GM18508 (cell line): ENCODE results near the gene UBE2D3.
A peak's percentile ranks its signal among the peaks of the same experiment; 100 is the strongest.
"Not testable (repeated sequence)": the region's sequence is repeated elsewhere in the genome, so short reads cannot be mapped to it uniquely, and the experiment has no call there.

ENCODE experiments used
- ATAC-seq: cut with Tn5 transposase; IDR thresholded peaks from one replicate; pipeline ENCODE4 v1.9.1; 2021; ENCODE audit warnings: moderate number of reproducible peaks; ENCODE audit not compliant: insufficient read depth, unreplicated experiment

The UBE2D3 gene

DNA sequence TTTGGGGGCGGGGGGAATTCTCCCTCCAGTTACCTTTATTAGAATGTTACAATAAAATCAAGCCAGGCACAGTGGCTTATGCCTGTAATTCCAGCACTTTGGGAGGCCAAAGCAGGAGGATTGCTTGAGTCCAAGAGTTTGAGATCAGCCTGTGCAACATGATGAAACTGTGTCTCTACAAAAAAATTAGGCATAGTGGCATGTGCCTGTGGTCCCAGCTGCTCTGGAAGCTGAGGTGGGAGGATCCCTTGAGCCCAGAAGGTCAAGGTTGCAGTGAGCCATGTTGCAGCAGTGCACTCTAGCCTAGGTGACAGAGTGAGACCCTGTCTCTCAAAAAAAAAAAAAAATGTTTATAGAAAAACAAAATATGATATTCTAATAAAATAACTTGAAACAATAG is 5.3 kb upstream of the UBE2D3 start:
- no peak for ATAC-seq

DNA sequence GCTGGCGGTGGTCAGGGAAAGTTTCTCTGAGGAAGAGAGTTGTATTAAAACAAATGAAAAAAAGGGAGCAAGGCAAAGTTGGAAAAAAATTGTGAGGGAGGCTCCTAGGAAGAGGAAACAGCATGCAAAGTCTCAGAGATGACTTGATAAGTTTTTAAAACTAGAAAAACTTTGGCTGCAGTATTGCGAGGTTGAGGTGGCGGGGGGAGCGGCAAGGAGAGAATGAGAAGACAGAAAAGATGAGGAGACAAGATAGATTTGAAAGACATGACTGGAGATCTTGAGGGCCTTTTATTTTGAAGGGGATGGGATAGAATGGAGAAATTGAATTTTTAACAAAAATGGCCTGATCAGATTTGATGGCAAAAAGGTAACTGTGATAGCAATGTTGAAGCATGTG is 4.8 kb upstream of the UBE2D3 start:
- ATAC-seq = no peak

DNA sequence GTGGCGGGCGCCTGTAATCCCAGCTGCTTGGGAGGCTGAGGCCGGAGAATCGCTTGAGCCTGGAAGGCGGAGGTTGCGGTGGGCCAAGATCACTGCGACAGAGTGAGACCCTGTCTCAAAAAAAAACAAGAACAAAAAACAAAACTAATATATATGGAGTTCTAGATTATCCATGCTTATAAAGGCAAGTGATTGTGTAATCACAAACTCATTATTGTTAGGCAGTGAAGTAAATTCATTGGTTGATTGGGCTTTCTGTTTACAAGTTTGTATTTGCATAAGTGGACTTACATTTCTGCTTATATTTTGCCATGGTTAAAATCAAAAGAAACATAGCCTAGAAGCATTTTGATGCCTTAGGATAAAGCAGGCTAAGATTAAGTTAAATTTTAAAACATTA is 2.5 kb upstream of the UBE2D3 start:
- no peak for ATAC-seq

DNA sequence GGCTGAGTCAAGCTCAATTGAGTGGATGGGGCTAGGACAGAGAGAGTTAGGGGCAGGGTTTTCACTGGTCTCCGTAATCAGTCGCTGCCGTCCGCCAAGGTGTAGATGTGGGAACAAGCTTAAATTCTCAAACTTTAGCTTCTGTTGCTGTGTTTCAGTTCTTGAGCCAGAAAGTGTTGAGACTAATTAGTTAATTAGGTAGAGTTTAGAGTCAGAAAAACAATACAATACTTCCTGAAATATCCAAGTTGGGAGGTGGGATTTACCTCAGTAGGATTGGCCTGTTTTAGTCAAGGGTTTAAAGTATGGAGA is 1.1 kb upstream of the UBE2D3 start:
- ATAC-seq = no peak

DNA sequence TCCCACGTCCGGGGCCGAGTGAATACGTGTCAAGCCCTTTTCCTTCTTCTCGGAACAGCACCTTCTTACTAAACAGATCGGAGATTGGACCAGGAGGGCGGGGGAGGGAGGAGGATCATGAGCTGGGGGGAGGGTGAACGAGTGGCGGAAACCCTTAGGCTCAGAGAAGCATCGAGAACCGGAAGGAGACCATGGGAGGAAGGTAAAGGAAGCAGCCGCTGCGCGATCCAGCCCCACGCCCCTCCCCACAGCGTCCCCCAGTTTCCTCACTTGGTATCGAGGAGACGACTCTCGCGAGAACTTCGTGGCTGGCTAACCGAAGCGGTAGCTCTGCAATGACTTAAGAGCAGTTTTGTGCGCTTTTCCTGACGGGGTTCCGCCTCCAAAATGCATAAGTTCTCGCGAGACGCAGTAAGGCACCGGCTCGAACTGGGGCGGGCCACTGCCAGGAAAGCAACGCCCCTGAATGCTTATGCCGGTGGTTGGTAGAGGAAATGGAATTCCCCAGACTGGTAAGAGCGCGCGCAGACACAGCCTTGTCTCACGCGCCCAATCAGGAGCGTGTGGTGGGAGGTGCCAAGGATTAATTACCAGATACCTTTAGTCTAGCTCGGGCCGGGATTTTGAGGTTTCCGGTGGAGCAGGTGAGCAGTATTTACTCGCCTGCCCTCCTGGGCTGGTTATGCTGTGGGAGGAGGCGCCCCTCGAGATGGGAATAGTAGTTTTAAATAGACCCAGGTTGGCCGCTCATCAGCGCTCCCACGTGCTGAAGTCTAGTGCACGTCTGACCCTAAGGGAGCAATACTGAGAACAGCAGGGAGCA is 534 bp upstream of the UBE2D3 start:
- peak; percentile 84 for ATAC-seq

DNA sequence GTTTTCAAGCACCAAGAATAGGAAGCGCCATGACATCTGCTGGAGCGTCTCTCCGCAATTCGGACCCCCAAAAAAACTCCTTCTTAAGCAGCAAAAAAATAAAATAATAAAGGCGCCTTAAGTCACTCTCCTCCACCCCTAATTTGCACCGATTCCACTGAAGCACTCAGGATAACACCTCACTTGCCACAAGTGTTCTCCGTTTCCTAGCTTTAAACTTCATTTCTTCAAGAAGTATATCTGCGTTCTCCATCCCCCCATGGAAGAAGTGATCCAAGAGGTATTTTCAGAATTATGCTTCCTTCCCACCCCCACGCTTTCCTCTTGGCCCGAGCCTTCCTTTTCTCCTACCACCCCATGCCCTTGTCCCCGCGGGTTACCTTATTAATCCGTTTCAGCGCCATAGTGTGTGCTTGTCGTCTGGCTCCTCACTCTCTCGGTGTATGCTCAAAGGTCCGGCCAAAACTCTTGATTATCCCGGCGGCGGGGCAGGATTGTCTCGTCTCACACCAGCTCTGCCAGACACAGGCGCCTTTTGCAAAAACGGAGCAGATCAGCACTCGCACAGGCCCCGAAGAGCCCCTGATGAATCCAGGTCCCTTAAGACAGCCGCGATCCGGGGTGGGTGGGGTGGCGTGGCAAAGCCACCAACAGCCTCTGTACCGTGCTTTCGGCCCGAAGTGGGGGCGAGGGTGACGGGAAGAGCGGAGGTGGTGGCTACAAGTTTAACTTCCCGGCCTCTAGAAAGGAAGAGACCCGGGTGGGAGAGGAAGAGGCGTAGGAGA is 1.1 kb downstream of the UBE2D3 start:
- ATAC-seq = no peak

DNA sequence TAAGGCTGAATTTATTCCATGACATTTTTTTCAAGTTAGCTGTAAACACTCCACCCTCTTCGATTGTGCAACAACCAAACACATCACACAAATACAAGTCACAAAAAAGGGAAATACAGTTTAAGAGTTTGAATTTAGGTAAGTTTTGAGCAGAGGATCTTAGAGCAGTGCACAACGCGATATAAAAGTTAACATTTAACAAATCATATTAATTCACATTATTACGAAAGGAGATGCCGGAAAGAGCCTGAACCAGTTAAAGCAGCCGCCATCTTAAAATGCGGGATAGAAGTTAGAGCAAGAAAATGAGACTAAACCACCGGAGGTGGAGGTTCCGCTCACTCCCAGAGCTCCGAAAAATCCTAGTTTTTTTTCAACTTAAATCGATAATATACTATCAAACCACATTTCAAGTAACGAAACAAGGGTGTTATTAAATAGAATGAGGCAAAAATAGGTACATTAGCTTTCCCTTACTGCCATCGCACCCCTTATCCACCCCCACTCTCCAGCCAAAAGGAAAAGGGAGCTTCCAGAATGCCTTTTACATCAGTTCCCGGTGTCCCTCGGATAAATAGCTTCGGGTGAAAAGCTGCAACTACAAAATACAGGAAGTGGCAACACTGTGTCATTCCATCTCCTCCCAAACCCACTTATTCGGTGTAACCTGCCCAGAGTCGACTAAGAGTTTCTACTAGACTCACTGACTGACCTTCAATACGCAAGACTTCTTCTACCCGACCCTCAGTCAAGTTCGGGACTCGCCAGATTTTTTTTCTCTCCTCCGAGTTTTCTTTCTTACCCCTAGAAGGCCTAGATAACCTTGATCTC is 1.9 kb downstream of the UBE2D3 start:
- ATAC-seq = no peak

DNA sequence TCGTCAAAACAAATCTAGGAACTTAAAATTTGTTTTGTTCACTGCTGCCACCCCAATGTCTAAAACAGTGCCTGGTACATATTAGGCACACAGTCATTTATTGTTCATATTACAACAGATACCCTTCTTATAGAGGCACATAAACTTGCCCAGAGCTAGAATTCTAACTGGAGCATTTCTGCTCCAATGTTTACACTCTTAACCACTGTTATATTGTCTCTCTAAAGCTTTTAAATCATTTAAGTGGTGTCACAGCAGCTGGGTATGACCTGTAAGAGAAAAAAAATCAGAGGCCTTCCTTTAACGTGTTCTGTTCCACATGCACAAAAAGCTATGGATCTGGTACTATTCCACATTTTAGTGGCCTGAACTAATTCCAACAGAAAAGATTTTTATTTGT is 3.0 kb downstream of the UBE2D3 start:
- ATAC-seq = no peak

DNA sequence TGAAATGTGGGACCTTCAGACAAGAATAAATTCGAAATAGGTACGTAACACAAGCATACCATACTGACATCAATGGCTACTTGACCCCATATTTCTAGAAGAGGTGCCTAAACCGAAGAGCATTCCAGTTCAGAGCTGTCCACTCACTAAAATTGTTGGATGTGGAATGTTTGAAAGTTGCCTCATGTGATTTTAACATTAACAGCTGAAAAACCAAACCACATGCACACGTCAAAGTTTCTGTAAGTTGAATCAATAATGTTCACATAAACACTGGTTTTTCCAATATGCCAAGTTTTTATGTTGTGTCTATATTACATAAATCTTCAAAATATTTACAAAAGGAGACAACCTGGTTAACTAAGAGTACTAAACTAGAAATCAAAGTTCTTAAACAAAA is 3.5 kb downstream of the UBE2D3 start:
- ATAC-seq = no peak

DNA sequence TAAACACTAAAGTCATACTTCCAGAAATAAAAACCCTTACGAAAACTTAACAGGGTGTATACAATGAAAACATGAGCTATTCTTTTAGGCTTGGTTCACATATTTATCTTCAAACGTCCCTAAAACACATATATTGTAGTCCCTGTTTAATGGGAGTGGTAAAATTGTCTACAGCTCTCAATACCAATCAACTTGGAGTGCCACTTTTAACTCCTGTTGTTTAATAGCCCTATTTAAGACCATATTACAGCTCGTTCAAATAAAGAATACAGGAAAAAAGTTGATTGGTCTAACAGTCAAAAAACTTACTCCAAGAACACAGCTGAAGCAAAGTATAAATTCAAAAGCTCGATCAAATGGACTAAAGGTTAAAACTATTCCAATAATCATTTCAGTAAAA is 3.9 kb downstream of the UBE2D3 start:
- no peak for ATAC-seq

DNA sequence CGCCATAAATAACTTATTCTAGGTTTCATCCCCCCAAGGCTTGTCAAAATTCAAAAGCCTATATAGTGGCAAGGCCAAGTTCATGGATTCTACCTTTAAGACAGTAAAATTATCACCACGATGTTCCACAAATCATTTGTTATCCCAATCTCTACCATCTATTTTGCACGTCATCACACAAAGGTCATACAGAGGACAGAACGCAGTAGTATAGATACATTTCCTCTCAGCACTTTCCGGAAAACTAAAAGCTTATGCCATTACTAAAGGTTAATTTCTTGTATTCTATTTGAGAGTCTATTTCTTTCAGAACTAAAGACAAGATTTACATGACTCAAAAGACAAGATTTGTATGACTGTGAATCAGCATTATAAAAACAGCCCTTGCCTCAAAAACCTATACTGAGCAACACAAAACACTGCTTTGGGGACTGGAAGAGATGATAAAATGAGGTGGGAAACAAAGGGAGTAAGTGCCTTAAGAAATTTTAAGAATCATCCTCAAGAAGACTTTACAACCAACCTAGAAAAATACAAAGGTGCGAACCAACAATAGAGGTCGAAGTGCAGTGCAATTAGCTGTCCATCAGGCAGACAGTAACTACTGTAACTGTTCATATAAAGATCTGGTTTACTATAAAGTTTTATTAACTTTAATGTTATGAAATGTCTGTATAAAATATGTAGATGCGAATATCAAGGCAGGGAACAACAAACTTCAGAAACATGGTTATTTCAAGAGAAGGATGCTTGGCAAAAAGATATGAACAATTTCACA is 7.6 kb downstream of the UBE2D3 start:
- ATAC-seq = no peak

DNA sequence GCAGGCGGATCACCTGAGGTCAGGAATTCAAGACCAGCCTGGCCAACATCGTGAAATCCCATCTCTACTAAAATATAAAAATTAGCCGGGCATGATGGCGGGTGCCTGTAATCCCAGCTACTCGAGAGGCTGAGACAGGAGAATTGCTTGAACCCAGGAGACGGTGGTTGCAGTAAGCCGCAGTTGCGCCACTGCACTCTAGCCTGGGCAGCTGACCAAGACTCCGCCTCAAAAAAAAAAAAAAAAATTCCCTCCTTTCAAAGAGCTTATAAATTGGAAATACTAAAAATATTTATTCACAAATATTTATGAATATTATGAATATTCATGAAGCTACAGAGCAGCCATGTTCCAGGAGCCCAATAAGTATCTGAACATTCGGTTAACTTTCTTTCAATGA is 8.3 kb downstream of the UBE2D3 start:
- not testable (repeated sequence) for ATAC-seq

DNA sequence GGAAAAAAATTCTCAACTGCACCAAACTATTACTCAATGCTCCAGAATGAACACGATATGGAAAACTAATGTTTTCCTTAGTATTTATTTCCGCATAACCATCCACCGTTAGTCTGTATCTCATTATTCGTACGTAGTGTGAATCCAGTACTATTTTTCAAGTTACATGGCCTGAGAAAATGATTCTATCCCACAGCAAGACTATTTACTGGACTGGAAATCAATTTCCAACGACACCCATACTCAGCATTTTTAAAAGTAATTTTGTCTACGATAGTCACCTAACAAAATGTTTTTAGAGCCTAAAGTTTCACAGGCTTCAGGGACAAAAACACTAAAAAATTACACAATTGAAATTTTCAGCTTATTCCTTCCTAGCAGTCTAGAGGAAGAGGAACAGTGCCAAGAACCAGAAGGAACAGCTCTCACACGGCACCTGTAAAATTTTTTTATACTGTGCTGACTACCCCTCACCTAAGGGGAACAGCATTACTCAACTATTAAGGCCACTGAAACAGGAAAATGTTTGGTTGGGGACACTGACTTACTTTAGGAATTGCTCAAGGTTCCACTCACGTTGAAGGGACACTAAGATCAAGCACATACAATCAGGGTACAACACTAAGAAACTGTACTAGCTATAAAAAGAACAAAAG is 9.6 kb downstream of the UBE2D3 start:
- ATAC-seq = no peak

DNA sequence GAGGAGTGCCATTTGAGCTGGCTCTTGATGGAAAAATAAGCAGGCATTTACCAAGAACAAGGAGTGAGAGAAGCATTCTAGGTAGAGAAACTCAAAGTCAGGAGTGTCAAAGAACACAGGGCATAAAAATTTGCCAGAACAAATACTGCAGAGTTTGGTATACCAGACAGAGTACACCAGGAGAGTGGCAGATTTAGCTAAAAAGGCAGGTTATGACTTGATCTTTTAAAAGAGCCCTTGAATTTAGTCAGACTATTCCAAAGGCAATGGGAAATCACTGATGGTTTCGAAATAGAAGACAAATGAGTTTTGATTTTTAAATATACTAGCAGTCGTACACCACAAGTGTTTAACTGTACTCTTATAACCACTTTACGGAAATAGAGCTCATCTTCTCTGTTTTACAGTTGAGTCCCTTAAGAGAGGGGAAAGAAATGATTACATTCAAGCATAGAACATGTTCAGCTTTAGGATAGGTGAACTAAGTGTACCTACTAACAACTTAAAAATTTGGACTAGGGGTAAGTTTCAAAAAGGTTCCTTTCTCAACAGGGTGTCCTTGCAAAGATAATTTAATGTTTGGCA is 10.2 kb downstream of the UBE2D3 start:
- no peak for ATAC-seq

DNA sequence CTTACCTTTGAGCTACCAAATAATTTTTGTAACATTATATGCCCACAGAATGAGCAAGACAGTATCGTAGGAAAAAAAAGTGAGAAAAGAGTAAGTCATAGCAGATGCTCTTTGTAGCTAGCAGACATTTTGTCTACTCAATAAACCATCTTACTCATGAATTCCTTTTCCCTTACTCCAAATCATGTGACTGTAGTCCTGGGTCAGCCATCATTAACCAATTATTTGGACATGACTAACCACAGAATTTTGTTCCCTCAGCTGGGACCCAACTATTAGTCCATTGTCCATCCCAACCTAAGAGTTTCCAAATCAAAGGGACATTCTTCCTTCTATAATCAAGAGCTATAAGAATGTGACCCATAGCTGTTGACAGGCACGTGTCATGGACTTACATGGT is 11.4 kb downstream of the UBE2D3 start:
- ATAC-seq = no peak

DNA sequence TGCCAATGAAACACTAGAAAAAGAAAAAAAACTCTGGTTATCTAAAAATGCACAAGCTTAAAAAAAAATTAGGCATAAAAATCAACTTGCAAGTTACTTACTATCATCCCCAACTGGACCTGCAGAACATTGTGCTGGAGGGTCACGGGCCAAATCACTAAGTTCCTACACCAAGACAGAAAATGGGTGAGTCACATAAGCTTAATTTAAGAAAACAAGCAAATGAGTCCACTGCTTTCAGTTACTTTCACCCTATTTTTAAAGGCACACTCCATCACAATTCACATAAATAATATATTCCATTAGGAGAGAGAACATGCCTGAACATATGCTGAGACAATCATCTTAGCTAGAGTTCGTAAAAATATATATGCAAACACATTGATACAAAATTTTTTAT is 17.7 kb downstream of the UBE2D3 start:
- ATAC-seq = no peak

DNA sequence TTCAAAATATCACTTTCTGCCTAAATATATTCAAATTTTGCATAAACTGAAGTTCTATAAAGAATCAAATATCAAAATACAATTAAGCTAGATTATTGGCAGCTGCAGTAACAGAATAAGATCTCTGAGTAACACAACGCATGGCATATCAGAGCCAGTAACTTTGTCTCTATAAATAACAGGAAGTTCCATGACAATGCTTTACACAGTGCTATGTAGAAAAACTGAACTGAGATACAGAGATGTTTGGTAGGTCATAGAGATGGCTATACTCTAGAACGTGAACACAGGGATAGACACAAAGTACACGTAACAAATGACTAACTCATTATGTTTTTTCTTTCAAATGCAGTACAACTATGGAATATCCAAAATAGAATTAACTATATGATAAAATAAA is 18.2 kb downstream of the UBE2D3 start:
- ATAC-seq = peak; percentile 46

DNA sequence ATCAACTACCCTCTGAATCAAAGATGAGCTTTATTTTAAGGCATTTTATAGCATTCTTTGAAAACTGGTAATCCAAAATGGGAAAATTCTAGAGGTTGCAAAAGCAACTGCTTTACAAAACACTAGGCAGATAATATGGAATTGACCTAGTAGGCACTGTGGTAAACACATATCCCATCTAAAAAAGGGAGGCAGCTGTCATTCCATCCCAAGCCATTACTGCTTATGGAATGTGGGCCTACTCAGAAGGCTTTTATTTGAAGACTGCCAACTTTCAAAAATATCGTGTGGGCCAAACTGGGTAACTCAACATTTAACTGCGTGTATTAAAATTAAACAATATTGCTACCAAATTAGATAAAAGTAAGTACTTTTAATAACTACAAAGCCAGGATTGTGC is 19.3 kb downstream of the UBE2D3 start:
- no peak for ATAC-seq

DNA sequence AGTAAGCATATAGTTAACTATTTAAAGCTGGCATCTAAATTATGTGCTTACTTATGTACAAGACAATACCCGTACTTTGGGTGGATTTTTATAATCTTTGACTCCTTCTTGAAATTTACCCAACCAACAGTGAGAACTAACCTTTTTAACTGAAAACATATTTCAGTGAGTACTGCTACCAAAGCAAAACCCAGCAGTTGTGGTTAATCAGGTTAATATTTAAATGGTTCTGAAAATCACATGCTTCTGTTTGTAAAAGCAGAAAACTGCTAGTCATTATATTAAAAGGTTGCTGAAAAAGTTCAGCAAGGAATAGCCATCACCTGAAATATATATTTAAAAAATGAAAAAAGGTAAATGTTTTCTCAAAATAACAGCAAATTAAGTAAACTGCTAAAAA is 20.0 kb downstream of the UBE2D3 start:
- peak; percentile 50 for ATAC-seq

DNA sequence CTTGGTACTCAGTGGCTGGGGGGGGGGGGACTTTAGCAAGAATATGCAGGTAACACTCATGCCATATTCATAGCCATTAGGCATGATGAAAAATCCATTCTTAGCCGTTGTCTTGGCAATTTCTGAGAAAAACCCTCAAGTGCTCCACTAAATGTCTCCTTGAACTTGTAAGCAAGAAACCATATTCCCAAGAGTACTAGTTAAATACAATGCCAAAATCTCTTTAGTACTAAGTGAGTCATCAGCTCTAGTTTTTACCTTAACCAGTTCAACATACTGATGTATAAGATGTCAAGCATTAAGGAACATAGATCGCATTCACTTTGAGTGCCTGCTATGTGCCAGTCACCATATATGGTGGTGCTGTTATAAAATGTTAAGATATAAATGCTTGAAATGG is 27.5 kb downstream of the UBE2D3 start:
- no peak for ATAC-seq
